Thyroid gland (tissue), 4 donors: ENCODE data around the gene APOL4. TPM values are rescaled to one million over a fixed set of nuclear protein-coding genes. Genes with fewer than 3 reads are reported as not detected.

ENCODE experiments used
- DNase-seq, 2 donors: peaks; one replicate each; pipeline ENCODE4 v3.0.0-alpha.2; 2019
- H3K27ac ChIP-seq, 3 donors: fragments of 200-600 bp; sonication (generic); 1 replicate in 2 of 3; 2 replicates in 1 of 3; pipeline ENCODE4 v1.5.1; 2016 to 2019; ENCODE audit warnings: mild to moderate bottlenecking in 1 of 3, moderate library complexity in 1 of 3
- H3K27me3 ChIP-seq: fragments of 200-600 bp; sonication (generic); one replicate; pipeline ENCODE4 v1.5.1; 2019
- H3K36me3 ChIP-seq, 2 donors: fragments of 200-600 bp; sonication (generic); one replicate each; pipeline ENCODE4 v1.5.1; 2016 to 2019
- H3K4me1 ChIP-seq, 2 donors: fragments of 200-600 bp; sonication (generic); one replicate each; pipeline ENCODE4 v1.5.1; 2017 to 2019
- H3K4me3 ChIP-seq, 3 donors: fragments of 200-600 bp; sonication (generic); replicated peaks in 1 of 3; 1 replicate in 2 of 3; 2 replicates in 1 of 3; pipeline ENCODE4 v1.5.1; 2016; ENCODE audit warnings: mild to moderate bottlenecking in 1 of 3
- H3K9me3 ChIP-seq: fragments of 200-600 bp; sonication (generic); one replicate; pipeline ENCODE4 v1.5.1; 2017
- CTCF ChIP-seq, 6 experiments: fragments of 200-600 bp in 3 of 6; fragments of 450-650 bp in 3 of 6; sonication (generic) in 3 of 6; IDR thresholded peaks; one replicate each; pipeline ENCODE4 v1.5.1; 2016 to 2019; ENCODE audit warnings: antibody characterized with exemption in 6 of 6, mild to moderate bottlenecking in 2 of 6, inconsistent platforms in 1 of 6, moderate library complexity in 1 of 6
- POLR2A ChIP-seq, 2 donors: fragments of 450-650 bp; IDR thresholded peaks; one replicate each; pipeline ENCODE4 v1.6.1; 2017; ENCODE audit warnings: antibody characterized with exemption in 2 of 2, mild to moderate bottlenecking in 2 of 2, moderate library complexity in 1 of 2
- WGBS, 2 donors: methylation state at CpG; one replicate each; pipeline ENCODE4 v1.1.5; 2017; 5-methylcytosine and 5-hydroxymethylcytosine counted together
- intact Hi-C: fragments of 100-400 bp; cut with DNase I; formaldehyde crosslinking; loops from one replicate; pipeline ENCODE4 v1.15.1; 2023
- total RNA-seq, 4 donors: library from RNA; depleted of rRNA; stranded (reverse); fragments of >200 nt; gene quantifications; one replicate each; pipeline ENCODE4 v1.2.3, GENCODE V29; 2016

Gene APOL4
- total RNA-seq, 4 donors from 2014 or later: 5.8 to 16.1 (median 7.5) TPM; not detected in 1

- TF ChIP-seq POLR2A (IDR thresholded peaks at IDR 0.05) (no peak), CTCF (IDR thresholded peaks at IDR 0.05) (no peak)
- H3K36me3 ChIP-seq: peaks cover 6 to 8% of the 10 kb centered on the region in 2 donors
- H3K4me3 ChIP-seq: no peak overlapping the region
- 88 to 90% methylated on average over 9 of the region's 9 CpGs for WGBS, 2 donors
- no peaks in the 10 kb centered on the region for H3K27me3 ChIP-seq
- intact Hi-C loops: loop anchor here (5.0 kb wide), 1 partner anchor 33 kb away; no protein-coding TSS in a partner anchor
- H3K4me1 ChIP-seq: no peaks in the 10 kb centered on the region
- H3K27ac ChIP-seq: no peak overlapping the region
- no peaks in the 10 kb centered on the region for H3K9me3 ChIP-seq
- no peak for DNase-seq
These were observed 23.8 kb upstream of the APOL4 start for GRCh38 chr22:36225333-36225922.

GRCh38 chr22:36224245-36224644 lies 22.6 kb upstream of the APOL4 start:
- TF ChIP-seq POLR2A (IDR thresholded peaks at IDR 0.05) (no peak), CTCF (IDR thresholded peaks at IDR 0.05) (no peak)
- H3K4me3 ChIP-seq: no peak overlapping the region
- intact Hi-C loops: no loop called here
- no peaks in the 10 kb centered on the region for H3K4me1 ChIP-seq
- no peak for DNase-seq
- WGBS, 2 donors: 80 to 96% methylated on average over 4 of the region's 4 CpGs
- H3K27ac ChIP-seq: no peak overlapping the region
- H3K27me3 ChIP-seq: no peaks in the 10 kb centered on the region
- H3K9me3 ChIP-seq: no peaks in the 10 kb centered on the region
- H3K36me3 ChIP-seq: peaks cover 6 to 8% of the 10 kb centered on the region in 2 donors

- intact Hi-C loops: no loop called here
- no peak overlapping the region for H3K27ac ChIP-seq
- 89 to 91% methylated on average over 8 of the region's 8 CpGs for WGBS, 2 donors
- H3K36me3 ChIP-seq: peaks cover 6 to 8% of the 10 kb centered on the region in 2 donors
- H3K27me3 ChIP-seq: no peaks in the 10 kb centered on the region
- TF ChIP-seq POLR2A (IDR thresholded peaks at IDR 0.05): no peak
- no peak for TF ChIP-seq CTCF (IDR thresholded peaks at IDR 0.05)
- H3K9me3 ChIP-seq: no peaks in the 10 kb centered on the region
- DNase-seq: no peak
- H3K4me3 ChIP-seq: no peak overlapping the region
- H3K4me1 ChIP-seq: no peaks in the 10 kb centered on the region
These were observed 21.9 kb upstream of the APOL4 start for GRCh38 chr22:36223504-36223903.

GRCh38 chr22:36222887-36223450 lies 21.4 kb upstream of the APOL4 start:
- no peaks in the 10 kb centered on the region for H3K27me3 ChIP-seq
- intact Hi-C loops: no loop called here
- no peak overlapping the region for H3K4me3 ChIP-seq
- H3K9me3 ChIP-seq: no peaks in the 10 kb centered on the region
- no peak overlapping the region for H3K27ac ChIP-seq
- no peak for TF ChIP-seq POLR2A (IDR thresholded peaks at IDR 0.05)
- TF ChIP-seq CTCF (IDR thresholded peaks at IDR 0.05): no peak
- H3K4me1 ChIP-seq: no peaks in the 10 kb centered on the region
- 83 to 90% methylated on average over 9 of the region's 9 CpGs for WGBS, 2 donors
- peaks cover 6 to 7% of the 10 kb centered on the region in 2 donors for H3K36me3 ChIP-seq
- DNase-seq: no peak
